ENCODE measurements around the gene EPS8L1. TPM values are rescaled to one million over a fixed set of nuclear protein-coding genes. Genes with fewer than 3 reads are reported as not detected.

Gene EPS8L1
- polyA plus RNA-seq, 1 donor from 2014 or later: 25.5 TPM

- Histone ChIP-seq H3K9me2 (ENCODE audit: insufficient read depth, low read length) (no peaks in the 10 kb centered on the region), H3K4me2 (ENCODE audit: low read length) (no peak overlapping the region), H3K9ac (ENCODE audit: low read length) (no peak overlapping the region), H2AFZ (ENCODE audit: low read depth, low read length) (no peak overlapping the region), H4K20me1 (ENCODE audit: insufficient read depth) (no peaks in the 10 kb centered on the region), H3K4me3 (ENCODE audit: low read length) (no peak overlapping the region), H3K79me2 (replicated peaks; ENCODE audit: insufficient read depth, low read length) (no peaks in the 10 kb centered on the region), H3K36me3 (ENCODE audit: insufficient read depth, low read length) (peaks cover 4% of the 10 kb centered on the region), H3K9me3 (ENCODE audit: low read length) (peaks cover 8% of the 10 kb centered on the region), H3F3A (ENCODE audit: insufficient read depth, low read length, poor library complexity, severe bottlenecking) (no peaks in the 10 kb centered on the region), H3K27me3 (ENCODE audit: insufficient read depth, low read depth, low read length) (no peaks in the 10 kb centered on the region), H3K27ac (ENCODE audit: low read length) (no peak overlapping the region)
- TF ChIP-seq MXI1 (conservative IDR thresholded peaks at IDR 0.05; ENCODE audit: poor library complexity, severe bottlenecking): no peak
- TF ChIP-seq EZH2 (IDR thresholded peaks at IDR 0.05; ENCODE audit: borderline replicate concordance, insufficient read depth, low read length, poor library complexity, severe bottlenecking): no peak
- no peak for TF ChIP-seq REST (IDR thresholded peaks at IDR 0.05; ENCODE audit: borderline replicate concordance)
- TF ChIP-seq POLR2AphosphoS5 (IDR thresholded peaks at IDR 0.05): no peak
- TF ChIP-seq RAD21 (conservative IDR thresholded peaks at IDR 0.05): no peak
- no peak for TF ChIP-seq CTCF (IDR thresholded peaks at IDR 0.05; ENCODE audit: poor library complexity, severe bottlenecking)
- TF ChIP-seq EP300 (conservative IDR thresholded peaks at IDR 0.05; ENCODE audit: poor library complexity, severe bottlenecking): no peak
- no peak for TF ChIP-seq SMC3 (conservative IDR thresholded peaks at IDR 0.05; ENCODE audit: poor library complexity)
- no peak for TF ChIP-seq TAF1 (IDR thresholded peaks at IDR 0.05; ENCODE audit: low read depth)
Observed at GRCh38 chr19:55099557-55100506, 24.2 kb downstream of the EPS8L1 start.

- H2AFZ ChIP-seq (ENCODE audit: low read depth, low read length): no peak overlapping the region
- no peaks in the 10 kb centered on the region for H4K20me1 ChIP-seq (ENCODE audit: insufficient read depth)
- no peak for TF ChIP-seq REST (IDR thresholded peaks at IDR 0.05; ENCODE audit: borderline replicate concordance)
- no peak for TF ChIP-seq EZH2 (IDR thresholded peaks at IDR 0.05; ENCODE audit: borderline replicate concordance, insufficient read depth, low read length, poor library complexity, severe bottlenecking)
- TF ChIP-seq TAF1 (IDR thresholded peaks at IDR 0.05; ENCODE audit: low read depth): no peak
- no peak for TF ChIP-seq MXI1 (conservative IDR thresholded peaks at IDR 0.05; ENCODE audit: poor library complexity, severe bottlenecking)
- no peak for TF ChIP-seq RAD21 (conservative IDR thresholded peaks at IDR 0.05)
- TF ChIP-seq SMC3 (conservative IDR thresholded peaks at IDR 0.05; ENCODE audit: poor library complexity): no peak
- no peak for TF ChIP-seq EP300 (conservative IDR thresholded peaks at IDR 0.05; ENCODE audit: poor library complexity, severe bottlenecking)
- no peak for TF ChIP-seq POLR2AphosphoS5 (IDR thresholded peaks at IDR 0.05)
- no peak for TF ChIP-seq CTCF (IDR thresholded peaks at IDR 0.05; ENCODE audit: poor library complexity, severe bottlenecking)
Observed at GRCh38 chr19:55101261-55101660, 25.6 kb downstream of the EPS8L1 start.

More at GRCh38 chr19:55101261-55101660, 25.6 kb downstream of the EPS8L1 start:
- H3K4me2 ChIP-seq (ENCODE audit: low read length): no peak overlapping the region
- H3K79me2 ChIP-seq (replicated peaks; ENCODE audit: insufficient read depth, low read length): no peaks in the 10 kb centered on the region
- no peaks in the 10 kb centered on the region for H3K9me2 ChIP-seq (ENCODE audit: insufficient read depth, low read length)
- H3K27ac ChIP-seq (ENCODE audit: low read length): no peak overlapping the region
- no peak overlapping the region for H3K4me3 ChIP-seq (ENCODE audit: low read length)
- peaks cover 8% of the 10 kb centered on the region for H3K9me3 ChIP-seq (ENCODE audit: low read length)
- no peaks in the 10 kb centered on the region for H3K27me3 ChIP-seq (ENCODE audit: insufficient read depth, low read depth, low read length)
- no peak overlapping the region for H3K9ac ChIP-seq (ENCODE audit: low read length)
- no peaks in the 10 kb centered on the region for H3F3A ChIP-seq (ENCODE audit: insufficient read depth, low read length, poor library complexity, severe bottlenecking)
- peaks cover 4% of the 10 kb centered on the region for H3K36me3 ChIP-seq (ENCODE audit: insufficient read depth, low read length)
